T-cell (primary cell): ENCODE results near the gene BTBD8. TPM values are rescaled to one million over a fixed set of nuclear protein-coding genes. Genes with fewer than 3 reads are reported as not detected.

ENCODE experiments used
- ATAC-seq, 4 experiments: fragments of 200-7000 bp in 3 of 4; fragments of 150-1000 bp in 1 of 4; cut with Tn5 transposase; replicated peaks in 1 of 4; 1 replicate in 3 of 4; 2 replicates in 1 of 4; pipeline ENCODE4 v1.10.0; 2021; ENCODE audit warnings: moderate library complexity in 3 of 4, mild to moderate bottlenecking in 2 of 4, moderate number of reproducible peaks in 1 of 4
- CTCF ChIA-PET, 2 donors: fragments of 300-600 bp; sonication (Branson Sonifier 250); formaldehyde crosslinking; loops; one replicate each; lab custom pipeline; 2022; ENCODE audit warnings: antibody characterized with exemption in 2 of 2; lab: Charles Lee
- POLR2A ChIA-PET, 2 donors: fragments of 300-600 bp; sonication (Branson Sonifier 250); formaldehyde crosslinking; loops; one replicate each; lab custom pipeline; 2022; ENCODE audit warnings: antibody characterized with exemption in 2 of 2; lab: Charles Lee
- DNase-seq, 35 experiments: peaks; one replicate each; pipeline versions ENCODE4 v3.0.0 to v3.0.0-alpha.2; 2013 to 2023
- H3K27ac ChIP-seq: one replicate; pipeline ENCODE4 v1.5.1; 2013; ENCODE audit warnings: low read length
- H3K27me3 ChIP-seq, 2 experiments: replicated peaks in 1 of 2; 1 replicate in 1 of 2; 2 replicates in 1 of 2; pipeline versions ENCODE4 v1.6.1 to v1.7.0; 2013; ENCODE audit warnings: low read length in 1 of 2, mixed read lengths in 1 of 2; ENCODE audit not compliant: control insufficient read depth in 2 of 2, insufficient read depth in 2 of 2; ENCODE audit errors: extremely low read depth in 1 of 2
- H3K36me3 ChIP-seq, 2 donors: 1 replicate in 1 of 2; 2 replicates in 1 of 2; pipeline versions ENCODE4 v1.6.1 to v1.7.0; 2013; ENCODE audit warnings: low read length in 1 of 2; ENCODE audit not compliant: control insufficient read depth in 2 of 2, insufficient read depth in 1 of 2; ENCODE audit errors: extremely low read depth in 1 of 2
- H3K4me1 ChIP-seq, 2 experiments: 1 replicate in 1 of 2; 2 replicates in 1 of 2; pipeline versions ENCODE4 v1.6.1 to v1.7.0; 2013; ENCODE audit warnings: low read length in 2 of 2, mixed read lengths in 1 of 2; ENCODE audit not compliant: insufficient read depth in 2 of 2, control insufficient read depth in 1 of 2; ENCODE audit errors: extremely low read depth in 1 of 2
- H3K4me3 ChIP-seq, 2 donors: 1 replicate in 1 of 2; 2 replicates in 1 of 2; pipeline versions ENCODE4 v1.5.1 to v1.7.0; 2013; ENCODE audit warnings: mild to moderate bottlenecking in 2 of 2, low read length in 1 of 2, moderate library complexity in 1 of 2; ENCODE audit not compliant: control insufficient read depth in 1 of 2; ENCODE audit errors: extremely low read depth in 1 of 2
- H3K9me3 ChIP-seq: 2 replicates; pipeline ENCODE4 v1.7.0; 2013
- H3K27ac Mint-ChIP-seq, 2 donors: one replicate each; pipeline ENCODE4 v1.8.0; 2020 to 2021; ENCODE audit warnings: mild to moderate bottlenecking in 2 of 2, mixed read lengths in 2 of 2
- H3K27me3 Mint-ChIP-seq, 2 donors: one replicate each; pipeline ENCODE4 v1.8.0; 2021 to 2022; ENCODE audit warnings: mixed read lengths in 2 of 2
- H3K36me3 Mint-ChIP-seq: one replicate; pipeline ENCODE4 v1.8.0; 2021; ENCODE audit warnings: mixed read lengths
- H3K4me1 Mint-ChIP-seq, 3 donors: one replicate each; pipeline ENCODE4 v1.8.0; 2020 to 2022; ENCODE audit warnings: mixed read lengths in 3 of 3, mild to moderate bottlenecking in 1 of 3
- H3K4me3 Mint-ChIP-seq, 3 donors: one replicate each; pipeline ENCODE4 v1.8.0; 2020 to 2022; ENCODE audit warnings: mild to moderate bottlenecking in 3 of 3, mixed read lengths in 3 of 3, moderate library complexity in 3 of 3
- H3K9me3 Mint-ChIP-seq, 3 donors: one replicate each; pipeline ENCODE4 v1.8.0; 2020 to 2022; ENCODE audit warnings: mixed read lengths in 3 of 3
- WGBS: methylation state at CpG from one replicate; pipeline ENCODE4 v1.1.5; 2013; ENCODE audit warnings: missing lambda C conversion rate; ENCODE audit not compliant: insufficient coverage; 5-methylcytosine and 5-hydroxymethylcytosine counted together
- total RNA-seq, 35 experiments: library from RNA in 6 of 35; stranded (reverse) in 6 of 35; fragments of 120-200 nt in 1 of 35; gene quantifications; one replicate each; pipeline versions ENCODE4 v1.2.1 to v1.2.4 and lab custom pipeline; 2013 to 2026

BTBD8 gene
- total RNA-seq, 5 donors from 2014 or later (not counting 1 experiment from before 2014, with no cell fraction given): 3.9 to 6.2 (median 5.3) TPM

GRCh38 chr1:92184632-92185031 is 104.5 kb downstream of the BTBD8 start:
- WGBS: no CpG with 5 or more reads among the region's 1 CpG
- no peaks in the 10 kb centered on the region for H3K9me3 ChIP-seq
- no peak overlapping the region for H3K27ac Mint-ChIP-seq
- H3K36me3 ChIP-seq: no peaks in the 10 kb centered on the region
- H3K27ac ChIP-seq: no peak overlapping the region
- ChIA-PET POLR2A (no interaction called here), CTCF (no interaction called here)
- DNase-seq (no peak), ATAC-seq (no peak)
- no peaks in the 10 kb centered on the region for H3K4me1 Mint-ChIP-seq
- H3K27me3 ChIP-seq: no peaks in the 10 kb centered on the region
- no peaks in the 10 kb centered on the region for H3K4me1 ChIP-seq
- H3K4me3 Mint-ChIP-seq: no peak overlapping the region
- H3K9me3 Mint-ChIP-seq: peaks cover 0 to 4% (median 0%) of the 10 kb centered on the region in 3 donors
- H3K36me3 Mint-ChIP-seq: peaks cover 29% of the 10 kb centered on the region
- no peak overlapping the region for H3K4me3 ChIP-seq
- no peaks in the 10 kb centered on the region for H3K27me3 Mint-ChIP-seq

GRCh38 chr1:92186081-92186480 is 105.9 kb downstream of the BTBD8 start:
- H3K36me3 Mint-ChIP-seq: peaks cover 18% of the 10 kb centered on the region
- Histone ChIP-seq H3K27ac (no peak overlapping the region), H3K9me3 (no peaks in the 10 kb centered on the region), H3K27me3 (no peaks in the 10 kb centered on the region), H3K36me3 (no peaks in the 10 kb centered on the region), H3K4me3 (no peak overlapping the region), H3K4me1 (no peaks in the 10 kb centered on the region)
- no peak overlapping the region for H3K27ac Mint-ChIP-seq
- WGBS: no CpG with 5 or more reads among the region's 1 CpG
- H3K9me3 Mint-ChIP-seq: peaks cover 0 to 4% (median 0%) of the 10 kb centered on the region in 3 donors
- H3K4me3 Mint-ChIP-seq: no peak overlapping the region
- ATAC-seq (no peak), DNase-seq (no peak)
- ChIA-PET POLR2A (interaction anchor here in 1 of 2 donors (0.5 kb wide), 1 partner anchor 1693 kb away, joined by 4 read pairs; no protein-coding TSS in a partner anchor), CTCF (no interaction called here)
- no peaks in the 10 kb centered on the region for H3K4me1 Mint-ChIP-seq
- H3K27me3 Mint-ChIP-seq: no peaks in the 10 kb centered on the region

- H3K27ac Mint-ChIP-seq: no peak overlapping the region
- no peak overlapping the region for H3K4me3 Mint-ChIP-seq
- H3K36me3 ChIP-seq: no peaks in the 10 kb centered on the region
- DNase-seq (no peak), ATAC-seq (no peak)
- H3K27ac ChIP-seq: no peak overlapping the region
- no peaks in the 10 kb centered on the region for H3K4me1 Mint-ChIP-seq
- H3K4me3 ChIP-seq: no peak overlapping the region
- no peaks in the 10 kb centered on the region for H3K9me3 ChIP-seq
- ChIA-PET CTCF (no interaction called here), POLR2A (interaction anchor here in 1 of 2 donors (0.7 kb wide), 1 partner anchor 1205 kb away, joined by 4 read pairs; no protein-coding TSS in a partner anchor)
- peaks cover 0 to 4% (median 0%) of the 10 kb centered on the region in 3 donors for H3K9me3 Mint-ChIP-seq
- 78% methylated on average over 5 of the region's 7 CpGs for WGBS
- H3K27me3 Mint-ChIP-seq: peaks cover 0 to 4% of the 10 kb centered on the region in 2 donors
- no peaks in the 10 kb centered on the region for H3K4me1 ChIP-seq
- H3K27me3 ChIP-seq: peaks cover 0 to 10% of the 10 kb centered on the region in 2 experiments
- H3K36me3 Mint-ChIP-seq: peaks cover 5% of the 10 kb centered on the region
Observed at GRCh38 chr1:92188436-92189255, 108.5 kb downstream of the BTBD8 start.

GRCh38 chr1:92191726-92192125 is 111.6 kb downstream of the BTBD8 start:
- H3K27me3 ChIP-seq: peaks cover 0 to 12% of the 10 kb centered on the region in 2 experiments
- Mint-ChIP-seq H3K9me3 (peaks cover 0 to 4% (median 0%) of the 10 kb centered on the region in 3 donors), H3K4me3 (no peak overlapping the region), H3K36me3 (no peaks in the 10 kb centered on the region), H3K27me3 (peaks cover 0 to 6% of the 10 kb centered on the region in 2 donors), H3K4me1 (no peaks in the 10 kb centered on the region), H3K27ac (no peak overlapping the region)
- no peaks in the 10 kb centered on the region for H3K4me1 ChIP-seq
- DNase-seq: no peak
- WGBS: no CpG with 5 or more reads among the region's 2 CpGs
- H3K36me3 ChIP-seq: no peaks in the 10 kb centered on the region
- no peak for ATAC-seq
- H3K4me3 ChIP-seq: no peak overlapping the region
- H3K27ac ChIP-seq: no peak overlapping the region
- ChIA-PET CTCF (no interaction called here), POLR2A (no interaction called here)
- H3K9me3 ChIP-seq: no peaks in the 10 kb centered on the region

- peaks cover 0 to 3% (median 2%) of the 10 kb centered on the region in 3 donors for H3K4me1 Mint-ChIP-seq
- Histone ChIP-seq H3K36me3 (no peaks in the 10 kb centered on the region), H3K4me3 (no peak overlapping the region), H3K27ac (no peak overlapping the region), H3K4me1 (no peaks in the 10 kb centered on the region), H3K9me3 (no peaks in the 10 kb centered on the region), H3K27me3 (peaks cover 0 to 12% of the 10 kb centered on the region in 2 experiments)
- no peaks in the 10 kb centered on the region for H3K36me3 Mint-ChIP-seq
- no peak overlapping the region for H3K4me3 Mint-ChIP-seq
- no peak overlapping the region for H3K27ac Mint-ChIP-seq
- H3K9me3 Mint-ChIP-seq: peaks cover 0 to 4% (median 0%) of the 10 kb centered on the region in 3 donors
- no peak for ATAC-seq
- WGBS: 90% methylated on average over 5 of the region's 9 CpGs
- POLR2A ChIA-PET: no interaction called here
- peaks cover 0 to 6% of the 10 kb centered on the region in 2 donors for H3K27me3 Mint-ChIP-seq
- DNase-seq: no peak
- CTCF ChIA-PET: no interaction called here
Observed at GRCh38 chr1:92192246-92192645, 112.1 kb downstream of the BTBD8 start.

- Histone ChIP-seq H3K9me3 (no peaks in the 10 kb centered on the region), H3K27me3 (peaks cover 0 to 12% of the 10 kb centered on the region in 2 experiments), H3K4me3 (no peak overlapping the region), H3K4me1 (no peaks in the 10 kb centered on the region), H3K27ac (no peak overlapping the region), H3K36me3 (no peaks in the 10 kb centered on the region)
- no CpG with 5 or more reads among the region's 1 CpG for WGBS
- H3K27me3 Mint-ChIP-seq: peaks cover 0 to 6% of the 10 kb centered on the region in 2 donors
- ATAC-seq (no peak), DNase-seq (no peak)
- no peak overlapping the region for H3K27ac Mint-ChIP-seq
- ChIA-PET POLR2A (interaction anchor here in 1 of 2 donors (1.0 kb wide), 1 partner anchor 17 kb away, joined by 3 read pairs; no protein-coding TSS in a partner anchor), CTCF (no interaction called here)
- H3K4me3 Mint-ChIP-seq: no peak overlapping the region
- H3K4me1 Mint-ChIP-seq: peaks cover 0 to 3% (median 2%) of the 10 kb centered on the region in 3 donors
- H3K36me3 Mint-ChIP-seq: no peaks in the 10 kb centered on the region
- H3K9me3 Mint-ChIP-seq: no peaks in the 10 kb centered on the region
Observed at GRCh38 chr1:92194511-92194910, 114.4 kb downstream of the BTBD8 start.
